Urinary bladder (tissue), 4 donors: ENCODE measurements around the gene WFS1. TPM values are rescaled to one million over a fixed set of nuclear protein-coding genes. Genes with fewer than 3 reads are reported as not detected.

Source experiments
- DNase-seq: peaks from one replicate; pipeline ENCODE4 v3.0.0-alpha.2; 2015; ENCODE audit errors: extremely low spot score
- H3K27ac ChIP-seq: one replicate; pipeline ENCODE4 v1.5.1; 2013; ENCODE audit warnings: low read depth, mild to moderate bottlenecking, moderate library complexity
- H3K36me3 ChIP-seq: one replicate; pipeline ENCODE4 v1.6.1; 2013; ENCODE audit warnings: mild to moderate bottlenecking, moderate library complexity; ENCODE audit not compliant: insufficient read depth
- H3K4me1 ChIP-seq: one replicate; pipeline ENCODE4 v1.6.1; 2013; ENCODE audit warnings: mild to moderate bottlenecking, moderate library complexity; ENCODE audit not compliant: insufficient read depth
- H3K4me3 ChIP-seq: one replicate; pipeline ENCODE4 v1.5.1; 2013; ENCODE audit warnings: low read depth, low read length
- WGBS: extraction: QIAGEN DNeasy Blood & Tissue Kit; methylation state at CpG from one replicate; pipeline ENCODE4 v1.1.7; 2013; 5-methylcytosine and 5-hydroxymethylcytosine counted together
- polyA plus RNA-seq: library from polyadenylated mRNA; stranded (reverse); fragments of 200-250 nt; gene quantifications from one replicate; pipeline ENCODE4 v1.2.3, GENCODE V29; 2013
- total RNA-seq: library from RNA; depleted of rRNA; stranded (reverse); fragments of >200 nt; gene quantifications from one replicate; pipeline ENCODE4 v1.2.3, GENCODE V29; 2014
- donor health status: healthy with polysubstance abuse.
- donor health status: healthy.

Gene WFS1
- total and polyA plus RNA-seq, 2 donors, result 20.5 to 85.3 TPM

GRCh38 chr4:6338951-6339817 is 69.5 kb downstream of the WFS1 start:
- Histone ChIP-seq H3K27ac (no peak overlapping the region), H3K4me3 (no peak overlapping the region), H3K36me3 (no peaks in the 10 kb centered on the region), H3K4me1 (no peaks in the 10 kb centered on the region)
- WGBS, result 59% methylated on average over 12 of the region's 12 CpGs
- DNase-seq, result no peak

- DNase-seq, result no peak
- no peak overlapping the region for H3K27ac ChIP-seq
- 79% methylated on average over 13 of the region's 13 CpGs for WGBS
- H3K36me3 ChIP-seq, result no peaks in the 10 kb centered on the region
- no peaks in the 10 kb centered on the region for H3K4me1 ChIP-seq
- H3K4me3 ChIP-seq, result no peak overlapping the region
These were observed 70.3 kb downstream of the WFS1 start for GRCh38 chr4:6339818-6340445.

- no peaks in the 10 kb centered on the region for H3K4me1 ChIP-seq
- H3K4me3 ChIP-seq, result no peak overlapping the region
- H3K27ac ChIP-seq, result no peak overlapping the region
- DNase-seq, result no peak
- 60% methylated on average over 9 of the region's 9 CpGs for WGBS
- no peaks in the 10 kb centered on the region for H3K36me3 ChIP-seq
These were observed 70.9 kb downstream of the WFS1 start for GRCh38 chr4:6340446-6341015.

GRCh38 chr4:6341696-6342095 is 72.0 kb downstream of the WFS1 start:
- DNase-seq, result no peak
- Histone ChIP-seq H3K27ac (no peak overlapping the region), H3K36me3 (no peaks in the 10 kb centered on the region), H3K4me3 (no peak overlapping the region), H3K4me1 (no peaks in the 10 kb centered on the region)
- WGBS, result 57% methylated on average over 6 of the region's 6 CpGs

GRCh38 chr4:6342530-6343293 is 73.1 kb downstream of the WFS1 start:
- DNase-seq, result no peak
- Histone ChIP-seq H3K36me3 (no peaks in the 10 kb centered on the region), H3K4me3 (no peak overlapping the region), H3K27ac (no peak overlapping the region), H3K4me1 (no peaks in the 10 kb centered on the region)
- WGBS, result 61% methylated on average over 23 of the region's 23 CpGs

- H3K27ac ChIP-seq, result no peak overlapping the region
- WGBS, result 68% methylated on average over 11 of the region's 11 CpGs
- no peak overlapping the region for H3K4me3 ChIP-seq
- H3K4me1 ChIP-seq, result no peaks in the 10 kb centered on the region
- DNase-seq, result no peak
- no peaks in the 10 kb centered on the region for H3K36me3 ChIP-seq
These were observed 74.3 kb downstream of the WFS1 start for GRCh38 chr4:6343939-6344408.

GRCh38 chr4:6345096-6345830 is 75.6 kb downstream of the WFS1 start:
- DNase-seq, result no peak
- no peak overlapping the region for H3K4me3 ChIP-seq
- 75% methylated on average over 27 of the region's 27 CpGs for WGBS

GRCh38 chr4:6345866-6346265 is 76.2 kb downstream of the WFS1 start:
- no peaks in the 10 kb centered on the region for H3K36me3 ChIP-seq
- 83% methylated on average over 13 of the region's 13 CpGs for WGBS
- DNase-seq, result no peak
- no peak overlapping the region for H3K27ac ChIP-seq
- H3K4me3 ChIP-seq, result no peak overlapping the region
- H3K4me1 ChIP-seq, result no peaks in the 10 kb centered on the region

More at GRCh38 chr4:6345096-6345830, 75.6 kb downstream of the WFS1 start:
- Histone ChIP-seq H3K36me3 (no peaks in the 10 kb centered on the region), H3K27ac (no peak overlapping the region), H3K4me1 (no peaks in the 10 kb centered on the region)

GRCh38 chr4:6346373-6347110 is 76.9 kb downstream of the WFS1 start:
- Histone ChIP-seq H3K36me3 (no peaks in the 10 kb centered on the region), H3K4me3 (no peak overlapping the region), H3K27ac (no peak overlapping the region), H3K4me1 (no peaks in the 10 kb centered on the region)
- WGBS, result 80% methylated on average over 16 of the region's 16 CpGs
- DNase-seq, result no peak

- Histone ChIP-seq H3K27ac (no peak overlapping the region), H3K36me3 (no peaks in the 10 kb centered on the region), H3K4me1 (no peaks in the 10 kb centered on the region), H3K4me3 (no peak overlapping the region)
- no peak for DNase-seq
- WGBS, result 72% methylated on average over 17 of the region's 17 CpGs
These were observed 77.9 kb downstream of the WFS1 start for GRCh38 chr4:6347511-6348045.

- H3K36me3 ChIP-seq, result no peaks in the 10 kb centered on the region
- no peak overlapping the region for H3K4me3 ChIP-seq
- no peak overlapping the region for H3K27ac ChIP-seq
- no peaks in the 10 kb centered on the region for H3K4me1 ChIP-seq
- 78% methylated on average over 4 of the region's 4 CpGs for WGBS
- no peak for DNase-seq
These were observed 78.8 kb downstream of the WFS1 start for GRCh38 chr4:6348408-6348807.

- 60% methylated on average over 19 of the region's 19 CpGs for WGBS
- no peaks in the 10 kb centered on the region for H3K4me1 ChIP-seq
- H3K27ac ChIP-seq, result no peak overlapping the region
- no peak overlapping the region for H3K4me3 ChIP-seq
- no peaks in the 10 kb centered on the region for H3K36me3 ChIP-seq
- DNase-seq, result no peak
These were observed 80.4 kb downstream of the WFS1 start for GRCh38 chr4:6349896-6350603.
